ENCODE data around the gene IPO9.

The IPO9 gene

DNA sequence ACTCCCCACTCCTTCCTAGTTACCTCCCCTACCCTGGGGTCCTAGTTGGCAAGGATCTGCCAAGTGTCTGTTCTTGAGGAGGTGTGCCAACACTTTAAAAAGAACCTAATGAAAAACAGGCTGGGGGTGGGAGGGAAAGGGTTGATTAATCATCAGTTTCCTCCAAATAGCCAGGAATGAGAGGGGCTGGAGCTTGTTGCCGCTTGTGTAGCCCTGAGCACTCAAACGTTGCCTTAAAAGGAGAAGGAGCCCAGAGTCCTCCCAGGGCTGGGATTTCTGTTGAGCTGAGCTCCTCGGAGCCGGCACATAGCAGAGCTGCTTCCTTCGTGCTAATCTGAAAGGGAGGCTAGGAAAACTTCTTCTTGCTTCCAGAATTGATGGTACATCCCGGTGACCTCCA lies 75.6 kb downstream of the IPO9 start:
- no peak for DNase-seq (ENCODE audit: low spot score)
- no peak for FAIRE-seq

DNA sequence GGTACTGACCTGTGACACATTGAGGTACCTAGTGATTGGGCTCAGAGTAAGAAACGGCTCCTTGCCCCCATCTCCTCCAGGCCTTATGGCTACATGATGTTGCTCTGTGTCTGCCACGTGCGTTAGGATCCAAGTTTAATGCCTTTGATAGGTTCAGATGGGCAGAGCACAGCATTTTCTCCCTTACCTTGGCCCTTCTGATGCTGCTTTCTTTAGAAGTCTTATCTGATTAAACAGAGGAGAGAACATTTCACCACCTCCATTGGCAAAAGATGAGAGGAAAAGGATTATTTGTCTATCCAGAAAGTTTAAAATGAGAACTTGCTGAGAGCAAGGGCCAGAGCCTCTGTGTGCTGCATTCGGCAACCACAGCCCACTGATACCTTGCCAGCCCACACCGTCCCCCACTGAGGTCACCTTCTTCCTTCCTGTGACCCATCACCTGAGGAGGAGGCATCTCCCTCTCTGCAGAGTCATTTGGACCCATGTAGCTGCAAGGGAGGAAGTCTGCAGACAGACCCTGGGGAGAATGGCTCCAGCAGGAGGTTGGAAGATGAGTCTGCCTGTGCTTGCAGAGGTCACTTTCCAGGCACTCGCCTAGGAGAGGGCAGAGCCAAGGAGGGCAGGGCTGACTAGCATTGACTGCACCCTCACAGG lies 76.4 kb downstream of the IPO9 start:
- DNase-seq (ENCODE audit: low spot score) (no peak), FAIRE-seq (no peak)

DNA sequence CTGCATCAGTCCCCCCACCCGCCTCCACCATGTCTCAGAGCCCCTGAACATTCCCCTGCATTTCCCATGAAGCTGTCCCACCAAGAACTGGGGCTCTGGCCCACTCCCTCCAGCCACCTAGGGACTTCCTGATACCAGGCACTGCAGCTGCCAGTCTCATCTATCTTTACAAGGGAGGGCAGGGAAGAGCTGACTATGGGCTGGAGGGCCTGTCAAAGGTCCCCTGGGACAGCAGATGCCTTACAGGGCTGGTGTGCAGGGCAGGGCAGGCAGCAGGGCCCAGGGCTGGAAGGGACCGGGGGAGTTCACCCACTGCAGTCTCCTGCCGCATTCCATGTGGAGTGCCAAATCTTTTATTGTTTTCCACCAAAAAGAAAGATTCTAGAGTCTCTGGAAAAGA lies 77.4 kb downstream of the IPO9 start:
- DNase-seq (ENCODE audit: low spot score): no peak
- no peak for FAIRE-seq

DNA sequence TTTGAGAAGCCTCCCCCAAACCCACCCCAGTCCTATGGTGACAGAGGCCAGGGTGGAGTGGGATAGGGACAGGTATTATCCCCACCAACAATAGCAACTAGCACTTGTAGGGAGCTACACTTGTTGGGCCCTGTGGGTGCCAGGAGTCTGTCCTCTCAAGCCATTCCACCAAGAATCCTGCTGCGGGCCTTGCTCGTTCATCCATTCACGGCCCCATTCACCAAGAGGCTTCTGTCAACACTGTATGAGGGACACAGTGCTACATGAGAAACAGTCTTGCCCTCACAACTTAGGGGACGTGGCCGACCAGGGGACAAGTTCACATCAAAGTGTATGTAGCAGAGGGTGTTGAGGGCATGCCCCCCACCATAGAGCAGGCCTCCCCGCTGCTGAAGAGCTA lies 78.7 kb downstream of the IPO9 start:
- FAIRE-seq (no peak), DNase-seq (ENCODE audit: low spot score) (no peak)

DNA sequence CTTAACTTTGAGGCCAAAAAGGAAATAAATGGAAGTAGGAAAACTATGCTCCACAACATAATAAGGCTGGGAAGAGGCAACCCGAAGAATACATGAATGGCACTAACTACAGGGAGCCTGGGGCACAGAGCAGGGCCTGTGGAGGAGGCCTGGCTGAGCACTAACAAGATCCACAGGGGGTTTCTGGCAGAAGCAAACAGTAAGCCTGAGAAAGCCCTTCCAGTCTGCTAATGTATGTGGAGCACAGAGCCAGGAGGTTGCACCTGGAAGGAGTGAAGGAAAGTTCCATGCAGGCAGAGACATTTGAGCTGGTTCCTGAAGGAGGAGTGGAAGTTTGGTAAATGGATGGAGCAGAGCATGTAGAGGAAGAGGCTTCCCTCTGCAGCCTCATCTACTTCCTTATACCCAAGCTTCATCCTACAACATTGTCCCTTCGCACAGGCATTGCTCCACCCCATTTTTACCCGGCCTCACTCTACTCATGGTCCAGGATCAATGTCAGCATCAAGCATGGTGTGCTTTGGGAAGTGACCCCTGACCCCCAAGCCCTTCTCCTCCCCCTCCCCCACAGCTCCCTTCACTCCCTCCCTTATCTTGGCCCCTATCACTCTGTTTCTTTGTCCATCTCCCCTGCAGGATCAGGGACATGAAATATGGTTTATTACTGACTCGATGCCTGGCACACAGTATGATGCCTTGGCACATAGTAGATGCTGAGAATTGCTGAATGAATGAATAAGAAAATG lies 83.0 kb downstream of the IPO9 start:
- FAIRE-seq (peak; percentile 9), DNase-seq (ENCODE audit: low spot score) (no peak)

DNA sequence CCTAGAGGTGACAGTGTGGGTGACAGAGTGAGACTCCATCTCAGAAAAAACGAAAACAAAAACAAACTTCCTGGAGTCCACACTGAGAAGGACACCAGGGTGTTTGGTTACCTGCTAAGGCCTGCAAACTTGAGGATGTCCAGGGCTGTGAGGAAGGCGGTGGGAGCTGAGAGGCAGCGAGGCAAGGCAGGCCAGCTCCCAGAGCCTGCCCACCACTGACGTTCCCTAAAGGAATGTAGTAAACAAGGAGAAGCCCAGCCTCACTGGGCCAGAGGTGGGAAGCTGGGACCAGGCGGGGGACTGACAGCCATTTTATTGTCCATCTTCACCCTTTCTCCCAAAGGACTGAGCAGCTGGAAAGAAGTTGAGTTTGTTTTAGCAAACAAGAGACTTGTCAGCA lies 83.9 kb downstream of the IPO9 start:
- no peak for FAIRE-seq
- DNase-seq (ENCODE audit: low spot score): no peak

DNA sequence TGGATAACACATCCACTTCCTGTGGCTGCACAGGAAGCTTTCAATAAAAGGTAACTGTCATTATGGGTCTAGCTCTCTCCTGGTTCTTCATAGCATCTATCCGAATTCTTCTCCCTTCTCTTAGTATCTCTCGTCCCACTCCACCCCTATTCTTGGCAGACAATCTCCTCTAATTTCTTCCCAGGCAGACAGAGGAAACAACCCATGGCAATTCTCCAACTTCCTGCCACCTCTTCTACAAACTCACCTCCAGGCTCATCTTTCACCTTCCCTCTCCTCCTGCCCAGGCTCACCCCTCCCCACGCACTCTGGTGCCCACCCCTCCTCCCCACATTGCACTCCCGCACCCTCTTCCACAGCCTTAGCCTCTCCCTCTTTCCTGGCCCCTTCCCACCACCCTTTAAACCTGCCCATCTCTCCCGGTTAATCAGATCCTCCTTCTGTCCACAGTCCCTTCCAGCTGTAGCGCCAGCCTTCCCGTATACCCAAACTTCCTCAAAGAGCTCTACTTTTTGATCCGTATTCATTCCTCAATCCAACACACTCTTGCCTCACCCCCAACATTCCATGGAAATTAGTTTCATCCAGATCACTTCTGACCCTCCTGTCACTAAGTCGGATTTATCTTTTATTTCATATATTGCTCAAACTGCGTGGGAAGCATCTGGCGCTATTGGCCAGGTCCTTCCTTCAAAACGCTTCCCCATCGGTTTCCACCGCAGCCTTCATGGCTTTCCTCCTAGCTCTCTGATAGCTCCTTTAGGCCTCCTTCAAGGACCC lies 85.7 kb downstream of the IPO9 start:
- FAIRE-seq: no peak
- DNase-seq (ENCODE audit: low spot score): no peak

DNA sequence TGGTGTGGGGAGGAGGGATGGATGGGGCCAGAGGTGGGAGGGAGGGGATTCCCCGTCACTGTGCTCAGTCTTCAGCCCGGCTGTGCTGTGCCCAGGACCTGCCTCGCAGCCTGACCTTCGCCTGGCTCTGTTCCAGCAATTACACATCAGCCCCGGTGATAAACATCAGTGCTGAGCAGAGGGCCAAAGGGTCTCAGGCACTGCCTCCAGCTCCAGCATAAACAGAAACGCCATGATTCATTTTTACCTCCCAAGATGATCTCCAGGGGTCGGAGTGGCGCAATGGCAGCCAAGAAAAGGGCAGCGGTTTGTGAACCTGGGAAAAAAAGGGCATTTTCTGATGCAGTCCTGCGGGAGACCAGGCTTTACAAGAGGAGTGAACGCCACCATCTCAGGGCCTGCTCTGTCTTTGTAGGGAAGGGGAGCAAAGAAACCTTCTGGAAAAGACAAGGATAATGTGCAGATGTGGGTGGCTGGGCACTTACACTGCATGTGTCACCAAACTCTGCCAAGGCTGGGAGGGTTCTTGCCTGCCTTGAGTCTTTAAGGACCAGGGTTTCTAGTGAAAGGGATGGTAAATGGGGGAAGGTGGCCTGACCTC lies 87.8 kb downstream of the IPO9 start:
- FAIRE-seq (no peak), DNase-seq (ENCODE audit: low spot score) (peak; percentile 75)

DNA sequence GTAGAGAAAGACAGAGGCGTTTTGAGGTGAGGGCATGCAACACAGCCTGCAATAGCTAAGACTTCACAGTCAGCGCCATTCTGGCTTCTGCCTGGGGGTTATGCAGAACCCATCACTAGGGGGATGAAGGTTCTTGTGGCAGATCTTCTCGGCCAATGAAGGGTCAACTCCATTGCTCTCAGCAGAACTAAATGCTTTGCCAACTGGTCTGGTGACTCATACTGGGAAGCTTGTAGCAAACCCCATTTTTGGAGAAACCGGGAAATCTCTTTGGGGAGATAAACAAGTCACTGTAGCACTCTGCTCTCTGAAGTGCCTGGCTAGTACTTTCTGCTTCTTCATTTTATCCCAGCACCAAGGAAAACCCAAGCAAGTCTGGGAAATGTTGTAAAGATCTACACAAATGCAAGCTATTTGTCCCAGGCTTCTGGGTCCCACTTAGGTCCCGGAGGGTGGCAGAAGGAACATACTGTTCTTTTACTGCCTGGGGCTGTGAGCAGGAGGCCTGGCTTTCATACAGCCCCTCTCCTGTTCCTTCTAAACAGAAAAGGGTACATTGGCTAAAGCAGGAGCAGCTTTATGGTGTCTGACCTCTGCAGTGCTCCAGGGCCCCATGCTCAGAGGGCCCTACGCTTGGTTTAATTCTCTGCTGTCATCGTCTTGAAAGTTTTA lies 88.5 kb downstream of the IPO9 start:
- no peak for DNase-seq (ENCODE audit: low spot score)

DNA sequence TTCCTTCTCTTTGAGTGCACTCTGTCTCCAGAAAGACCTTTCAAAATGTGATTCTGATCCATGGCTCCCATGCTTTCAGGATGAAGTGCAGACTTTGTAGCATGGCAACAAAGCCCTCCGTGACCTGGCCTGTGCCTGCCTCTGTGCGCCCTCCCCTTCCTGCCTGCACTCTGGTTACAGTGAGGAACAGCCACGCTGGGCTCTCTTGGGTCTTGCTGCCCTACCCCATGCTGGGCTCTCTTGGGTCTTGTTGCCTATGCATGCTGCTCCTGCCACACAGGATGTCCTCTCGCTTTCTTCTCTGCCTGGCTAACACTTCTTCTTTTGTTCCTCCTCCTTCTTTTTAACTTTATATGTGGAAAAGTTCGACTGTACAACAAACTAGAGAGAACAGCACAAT lies 89.4 kb downstream of the IPO9 start:
- FAIRE-seq (no peak), DNase-seq (ENCODE audit: low spot score) (no peak)

More for the DNA sequence above, 88.5 kb downstream of the IPO9 start:
- no peak for FAIRE-seq

DNA sequence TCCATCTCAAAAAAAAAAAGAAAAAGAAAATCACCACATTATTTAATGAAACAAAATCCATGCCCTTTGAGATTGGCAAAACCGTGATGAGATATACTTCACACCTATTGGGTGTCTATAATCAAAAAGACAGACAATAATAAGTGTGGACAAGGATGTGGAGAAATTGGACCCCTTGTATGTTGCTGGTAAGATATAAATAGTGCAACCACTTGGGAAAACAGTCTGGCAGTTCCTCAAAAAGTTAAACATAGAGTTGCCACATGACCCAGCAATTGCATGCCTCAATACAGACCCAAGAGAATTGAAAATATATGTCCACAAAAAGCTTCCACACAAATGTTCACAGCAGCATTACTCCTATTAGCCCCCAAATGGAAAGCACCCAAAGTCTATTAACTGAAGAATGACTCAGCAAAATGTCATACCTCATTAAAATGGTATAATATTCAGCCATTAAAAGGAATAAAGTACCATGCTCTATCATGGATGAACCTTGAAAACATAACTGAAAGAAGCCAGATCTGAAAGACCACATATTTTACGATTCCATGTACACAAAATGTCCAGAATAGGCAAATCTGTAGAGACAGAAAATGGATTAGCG lies 93.1 kb downstream of the IPO9 start:
- FAIRE-seq: no peak
- DNase-seq (ENCODE audit: low spot score): no peak

DNA sequence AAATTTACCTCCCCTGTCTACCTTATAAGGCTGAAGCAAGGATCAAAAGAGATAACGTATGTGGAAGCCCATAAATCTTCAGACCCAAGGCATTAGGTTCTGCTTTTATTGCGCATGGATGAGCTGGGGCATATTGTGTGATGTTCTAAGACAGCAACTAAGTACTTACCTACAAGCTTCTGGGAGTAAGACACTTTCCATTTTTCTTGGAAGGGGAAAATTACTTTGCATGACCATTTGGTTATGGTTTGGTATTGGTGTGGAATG lies 96.3 kb downstream of the IPO9 start:
- FAIRE-seq (no peak), DNase-seq (ENCODE audit: low spot score) (no peak)

DNA sequence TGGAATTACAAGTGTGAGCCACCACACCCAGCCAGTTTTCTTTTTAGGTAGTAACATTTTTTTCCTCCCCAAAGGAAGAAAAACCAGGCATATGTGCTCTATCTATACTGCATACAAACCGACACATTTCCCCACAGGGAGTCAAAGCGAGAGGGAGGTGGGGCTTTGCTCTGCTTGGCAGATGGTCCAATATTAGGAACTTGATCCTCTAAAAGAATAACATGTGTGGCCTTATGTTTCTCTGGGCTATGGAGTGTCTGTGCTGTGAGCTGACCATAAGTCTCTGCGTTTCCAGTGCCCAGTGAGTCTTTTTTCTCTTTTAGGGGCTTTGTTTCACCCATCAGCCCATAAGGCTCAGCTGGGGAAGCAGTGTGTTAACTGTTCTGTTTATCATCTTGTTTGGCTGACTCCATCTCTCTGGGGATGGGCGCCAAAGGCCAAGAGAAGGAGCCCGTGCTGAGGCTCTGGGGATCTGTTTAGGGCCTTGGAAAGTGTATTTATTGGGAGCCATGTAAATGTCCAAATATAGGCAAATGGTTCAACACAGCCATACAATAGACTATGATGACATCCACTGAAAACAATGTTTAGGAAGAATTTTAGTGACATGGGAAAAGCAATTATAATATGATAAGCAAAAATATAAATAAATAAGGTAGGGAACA lies 97.2 kb downstream of the IPO9 start:
- no peak for DNase-seq (ENCODE audit: low spot score)
- FAIRE-seq: no peak

DNA sequence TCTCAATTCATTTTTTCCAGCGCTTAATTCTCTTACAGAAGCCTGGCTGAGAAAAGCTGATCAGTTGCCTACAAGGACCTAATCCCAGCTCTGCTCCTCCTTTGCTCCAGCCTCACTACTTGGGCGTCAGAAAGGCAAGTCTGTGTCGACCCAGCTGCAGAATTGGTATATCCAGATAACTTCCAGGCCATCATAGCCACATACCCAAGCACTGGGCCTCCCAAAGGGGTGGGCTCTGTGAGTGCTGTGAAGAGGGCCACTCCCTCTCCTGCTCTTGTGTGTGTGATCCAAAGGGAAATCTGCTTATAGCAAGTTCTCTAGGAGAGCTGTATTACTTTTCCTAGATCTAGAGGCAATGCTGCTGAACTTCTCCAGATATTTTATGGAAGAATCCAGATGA lies 99.3 kb downstream of the IPO9 start:
- FAIRE-seq (no peak), DNase-seq (ENCODE audit: low spot score) (no peak)

DNA sequence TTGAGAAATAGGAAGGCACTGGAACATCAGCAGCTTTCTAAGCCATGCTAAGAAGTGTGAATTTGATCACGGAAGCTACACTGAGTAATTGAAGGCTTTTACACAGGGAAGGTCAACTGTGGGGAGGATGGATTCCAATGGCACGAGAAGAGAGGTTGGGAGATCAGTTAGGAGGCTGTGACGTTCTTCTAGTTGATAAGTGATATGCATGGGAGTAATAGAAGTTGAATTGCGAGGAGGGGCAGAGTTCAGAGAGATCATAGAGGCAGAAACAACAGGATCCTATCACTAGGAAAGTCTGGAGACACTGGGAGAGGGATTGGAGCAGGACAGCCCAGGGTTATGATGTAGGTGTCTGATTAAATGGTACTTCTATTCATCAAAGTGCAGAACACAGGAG lies 101.2 kb downstream of the IPO9 start:
- DNase-seq (ENCODE audit: low spot score) (no peak), FAIRE-seq (no peak)

DNA sequence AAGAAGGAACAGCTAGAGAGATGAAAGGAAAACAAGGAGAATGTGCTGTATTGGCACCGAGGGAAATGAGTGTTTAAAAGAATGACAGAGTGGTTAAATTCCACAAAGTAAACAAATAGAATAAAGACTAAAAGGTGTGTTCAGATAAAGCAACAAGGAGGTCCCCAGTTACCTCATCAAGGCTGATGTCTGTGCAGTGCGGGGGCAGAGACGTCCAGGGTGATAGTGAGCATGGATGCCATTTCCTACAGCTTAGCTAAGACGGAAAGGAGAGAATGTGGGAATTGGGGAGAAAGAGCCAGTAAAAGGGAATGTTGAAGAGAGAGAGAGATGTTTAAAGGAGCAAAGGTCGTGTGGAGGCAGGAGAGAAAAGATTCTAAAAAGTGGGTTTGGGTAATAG lies 101.8 kb downstream of the IPO9 start:
- DNase-seq (ENCODE audit: low spot score) (no peak), FAIRE-seq (no peak)

All from urothelium cell line (cell line).